Vagina (tissue), 2 donors: ENCODE measurements around the gene CSTB.

ENCODE experiments used
- CTCF ChIP-seq, 3 experiments: fragments of 450-650 bp in 2 of 3; fragments of 200-600 bp in 1 of 3; sonication (generic) in 1 of 3; IDR thresholded peaks; one replicate each; pipeline ENCODE4 v1.5.1; 2017 to 2019; ENCODE audit warnings: antibody characterized with exemption in 3 of 3, mild to moderate bottlenecking in 2 of 3, moderate library complexity in 2 of 3
- POLR2A ChIP-seq, 2 donors: fragments of 450-650 bp; IDR thresholded peaks; one replicate each; pipeline ENCODE4 v1.6.1; 2017; ENCODE audit warnings: antibody characterized with exemption in 2 of 2, mild to moderate bottlenecking in 2 of 2, moderate library complexity in 2 of 2
- POLR2AphosphoS5 ChIP-seq, 2 donors: sonication (generic); formaldehyde crosslinking; IDR thresholded peaks; one replicate each; pipeline ENCODE4 v1.9.0; 2017; ENCODE audit warnings: antibody characterized with exemption in 2 of 2, mild to moderate bottlenecking in 2 of 2, low read depth in 1 of 2; ENCODE audit not compliant: insufficient read depth in 1 of 2

DNA sequence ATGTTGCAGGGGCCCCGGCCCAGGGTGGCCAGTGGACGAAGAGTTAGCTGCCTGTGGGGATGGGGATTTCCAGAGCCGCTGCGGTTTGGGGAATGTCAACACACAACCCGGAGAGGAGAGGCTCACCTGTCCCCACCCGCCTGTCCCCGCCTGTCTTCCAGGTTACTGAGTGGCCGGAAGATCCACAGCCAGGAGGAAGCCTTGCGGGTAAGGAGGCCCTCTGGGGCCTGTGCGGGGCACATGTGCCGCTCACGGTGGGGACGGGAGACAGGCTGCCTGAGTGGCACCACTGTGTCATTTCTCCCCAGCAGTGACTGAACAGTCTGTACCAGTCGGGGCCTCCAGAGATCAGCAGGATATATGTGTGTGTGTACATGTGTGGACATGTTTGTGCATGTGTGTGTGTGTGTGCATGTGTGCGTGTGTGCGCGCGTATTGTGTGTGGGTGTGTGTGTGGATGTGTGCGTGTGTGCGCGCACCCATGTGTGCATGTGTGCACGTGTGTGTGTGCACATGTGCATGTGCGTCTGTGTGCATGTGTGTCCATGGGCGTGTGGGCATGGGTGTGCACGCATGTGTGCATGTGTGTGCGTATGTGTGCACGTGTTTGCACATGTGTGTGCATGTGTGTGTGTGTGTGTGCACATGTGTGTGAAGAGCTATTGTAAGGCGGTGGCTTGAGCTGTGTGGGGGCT, 25.6 kb downstream of the CSTB start:
- TF ChIP-seq CTCF (IDR thresholded peaks at IDR 0.05) (no peak), POLR2AphosphoS5 (IDR thresholded peaks at IDR 0.05; ENCODE audit: insufficient read depth in 1 of 2, low read depth in 1 of 2) (no peak), POLR2A (IDR thresholded peaks at IDR 0.05) (no peak)
